Smooth muscle cell (in vitro differentiated cells): ENCODE measurements around the gene CELSR2. TPM values are rescaled to one million over a fixed set of nuclear protein-coding genes. Genes with fewer than 3 reads are reported as not detected.

Experiments used
- DNase-seq: peaks from one replicate; lab custom pipeline; 2025; ENCODE audit not compliant: unreplicated experiment; lab: John Stamatoyannopoulos, UW
- H2AFZ ChIP-seq: fragments of 200-600 bp; sonication (generic); 2 replicates; pipeline ENCODE4 v1.6.0; 2016; ENCODE audit warnings: antibody characterized with exemption, low read depth, mild to moderate bottlenecking
- H3F3A ChIP-seq: fragments of 200-600 bp; sonication (generic); 2 replicates; pipeline ENCODE4 v1.6.0; 2017; ENCODE audit warnings: antibody characterized with exemption, low read depth
- H3K27ac ChIP-seq: fragments of 200-600 bp; sonication (generic); 2 replicates; pipeline ENCODE4 v1.5.1; 2016; ENCODE audit warnings: low read depth, mild to moderate bottlenecking
- H3K27me3 ChIP-seq: fragments of 200-600 bp; sonication (generic); 2 replicates; pipeline ENCODE4 v1.6.1; 2016; ENCODE audit warnings: low read depth, mild to moderate bottlenecking
- H3K36me3 ChIP-seq: fragments of 200-600 bp; sonication (generic); 2 replicates; pipeline ENCODE4 v1.5.1; 2016; ENCODE audit warnings: low read depth
- H3K4me1 ChIP-seq: fragments of 200-600 bp; sonication (generic); 2 replicates; pipeline ENCODE4 v1.5.1; 2016; ENCODE audit warnings: low read depth
- H3K4me2 ChIP-seq: fragments of 200-600 bp; sonication (generic); 2 replicates; pipeline ENCODE4 v1.6.0; 2016; ENCODE audit warnings: mild to moderate bottlenecking
- H3K4me3 ChIP-seq: fragments of 200-600 bp; sonication (generic); 2 replicates; pipeline ENCODE4 v1.5.1; 2016; ENCODE audit warnings: mild to moderate bottlenecking
- H3K79me2 ChIP-seq: fragments of 200-600 bp; sonication (generic); 2 replicates; pipeline ENCODE4 v1.6.0; 2016; ENCODE audit warnings: low read depth, mild to moderate bottlenecking
- H3K9ac ChIP-seq: fragments of 200-600 bp; sonication (generic); 2 replicates; pipeline ENCODE4 v1.6.0; 2016; ENCODE audit warnings: low read depth
- H3K9me3 ChIP-seq: fragments of 200-600 bp; sonication (generic); replicated peaks from 2 replicates; pipeline ENCODE4 v1.5.1; 2016; ENCODE audit warnings: low read depth
- H4K20me1 ChIP-seq: fragments of 200-600 bp; sonication (generic); 2 replicates; pipeline ENCODE4 v1.6.0; 2016; ENCODE audit warnings: low read depth
- WGBS: methylation state at CpG from one replicate; pipeline ENCODE4 v1.1.7; 2016; ENCODE audit warnings: low lambda C conversion rate; 5-methylcytosine and 5-hydroxymethylcytosine counted together
- polyA plus RNA-seq: library from polyadenylated mRNA; unstranded; fragments of >200 nt; fragmentation: Nextera tagmentation; extraction: Ambion mirVana; gene quantifications from 2 replicates; pipeline ENCODE4 v1.2.1, GENCODE V29; 2016
- total RNA-seq: library from RNA; depleted of rRNA; stranded (reverse); fragments of >200 nt; gene quantifications from 2 replicates; pipeline ENCODE4 v1.2.3, GENCODE V29; 2014
- TF ChIP-seq, protein P1 (sequence below): fragments of 200-600 bp; sonication (generic); IDR thresholded peaks from 2 replicates; pipeline ENCODE4 v1.5.1; 2017; ENCODE audit warnings: borderline replicate concordance, mild to moderate bottlenecking, antibody characterized with exemption; ENCODE audit not compliant: insufficient read depth, poor library complexity, severe bottlenecking

CELSR2 gene
- total and polyA plus RNA-seq, 2 experiments from 2014 or later: 1.8 to 3.6 TPM

DNA sequence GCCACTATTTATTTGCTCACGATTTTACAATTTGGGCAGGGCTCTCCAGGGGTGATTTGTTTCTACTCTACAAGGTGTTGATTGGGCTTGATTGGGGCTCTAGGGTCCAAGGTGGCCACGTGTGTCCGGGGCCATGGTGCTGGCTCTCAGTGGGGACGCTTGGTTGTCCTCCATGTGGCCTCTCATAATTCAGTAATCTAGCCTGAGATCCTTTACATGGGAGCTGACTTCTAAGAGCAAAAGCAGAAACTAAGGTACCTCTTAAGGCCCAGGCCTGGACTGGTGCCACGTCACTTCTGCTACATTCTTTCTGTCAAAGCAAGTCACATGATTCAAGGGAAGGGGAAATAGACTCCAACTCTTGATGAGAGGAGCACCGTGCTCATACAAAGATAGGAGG is 41.7 kb downstream of the CELSR2 start:
- 92% methylated on average over 6 of the region's 6 CpGs for WGBS

DNA sequence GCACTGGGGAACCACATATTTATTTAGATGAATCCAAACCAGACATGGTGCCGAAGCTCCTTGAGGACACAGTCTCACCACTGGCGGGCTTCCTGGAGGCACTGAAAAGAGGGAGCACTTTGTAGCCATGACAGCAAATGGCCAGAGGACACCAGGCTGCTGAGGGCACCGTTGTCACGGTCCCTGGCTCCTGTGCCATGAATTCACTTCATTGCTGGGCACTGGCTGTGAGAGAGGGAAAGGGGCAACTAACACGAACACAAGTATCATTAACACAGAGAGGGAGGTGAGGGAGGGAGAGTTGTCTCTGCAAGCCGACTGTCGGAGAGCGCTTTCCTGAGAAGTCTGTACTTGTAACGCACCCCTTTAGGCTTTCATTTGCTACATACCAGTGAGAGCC is 43.0 kb downstream of the CELSR2 start:
- TF ChIP-seq, protein P1, sequence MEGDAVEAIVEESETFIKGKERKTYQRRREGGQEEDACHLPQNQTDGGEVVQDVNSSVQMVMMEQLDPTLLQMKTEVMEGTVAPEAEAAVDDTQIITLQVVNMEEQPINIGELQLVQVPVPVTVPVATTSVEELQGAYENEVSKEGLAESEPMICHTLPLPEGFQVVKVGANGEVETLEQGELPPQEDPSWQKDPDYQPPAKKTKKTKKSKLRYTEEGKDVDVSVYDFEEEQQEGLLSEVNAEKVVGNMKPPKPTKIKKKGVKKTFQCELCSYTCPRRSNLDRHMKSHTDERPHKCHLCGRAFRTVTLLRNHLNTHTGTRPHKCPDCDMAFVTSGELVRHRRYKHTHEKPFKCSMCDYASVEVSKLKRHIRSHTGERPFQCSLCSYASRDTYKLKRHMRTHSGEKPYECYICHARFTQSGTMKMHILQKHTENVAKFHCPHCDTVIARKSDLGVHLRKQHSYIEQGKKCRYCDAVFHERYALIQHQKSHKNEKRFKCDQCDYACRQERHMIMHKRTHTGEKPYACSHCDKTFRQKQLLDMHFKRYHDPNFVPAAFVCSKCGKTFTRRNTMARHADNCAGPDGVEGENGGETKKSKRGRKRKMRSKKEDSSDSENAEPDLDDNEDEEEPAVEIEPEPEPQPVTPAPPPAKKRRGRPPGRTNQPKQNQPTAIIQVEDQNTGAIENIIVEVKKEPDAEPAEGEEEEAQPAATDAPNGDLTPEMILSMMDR: no peak
- Histone ChIP-seq H3K4me3 (no peak overlapping the region), H3K4me2 (no peak overlapping the region), H3K36me3 (no peaks in the 10 kb centered on the region), H3K4me1 (no peaks in the 10 kb centered on the region), H3K27ac (peak overlapping the region; percentile 19), H2AFZ (no peak overlapping the region), H3F3A (no peaks in the 10 kb centered on the region), H3K27me3 (no peaks in the 10 kb centered on the region), H3K9ac (no peak overlapping the region), H3K79me2 (no peaks in the 10 kb centered on the region), H4K20me1 (no peaks in the 10 kb centered on the region), H3K9me3 (no peaks in the 10 kb centered on the region)
- WGBS: 70% methylated on average over 9 of the region's 9 CpGs
- no peak for DNase-seq

More for the DNA sequence above, 41.7 kb downstream of the CELSR2 start:
- Histone ChIP-seq H3K4me1 (no peaks in the 10 kb centered on the region), H3K36me3 (no peaks in the 10 kb centered on the region), H3K27ac (no peak overlapping the region), H3K9me3 (no peaks in the 10 kb centered on the region), H3K9ac (no peak overlapping the region), H3F3A (no peaks in the 10 kb centered on the region), H3K4me3 (no peak overlapping the region), H2AFZ (no peak overlapping the region), H4K20me1 (no peaks in the 10 kb centered on the region), H3K79me2 (no peaks in the 10 kb centered on the region), H3K4me2 (no peak overlapping the region), H3K27me3 (no peaks in the 10 kb centered on the region)
- DNase-seq: no peak
- TF ChIP-seq, protein P1: no peak

DNA sequence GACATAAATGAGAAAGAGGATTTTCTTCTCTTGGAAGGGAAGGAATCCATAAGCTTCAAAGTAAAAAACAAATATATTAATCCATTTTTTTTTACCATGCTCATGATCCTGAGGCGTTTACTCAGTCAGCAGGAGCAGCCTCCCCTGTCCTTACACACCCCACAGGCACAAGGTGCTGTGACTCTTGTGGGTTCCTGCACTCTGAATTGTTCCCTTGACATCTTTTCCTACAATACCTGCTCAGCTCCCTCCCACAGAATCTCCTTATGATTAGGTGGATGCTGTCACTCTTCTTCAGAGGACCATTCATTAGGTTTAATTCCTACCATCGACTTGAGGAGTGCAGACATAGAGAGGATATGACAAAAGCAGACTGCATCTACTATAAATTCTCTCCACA is 43.7 kb downstream of the CELSR2 start:
- no peak overlapping the region for H2AFZ ChIP-seq
- H3K9me3 ChIP-seq: no peaks in the 10 kb centered on the region
- no peaks in the 10 kb centered on the region for H3K36me3 ChIP-seq
- H3K27ac ChIP-seq: no peak overlapping the region
- TF ChIP-seq, protein P1: no peak
- H3K27me3 ChIP-seq: no peaks in the 10 kb centered on the region
- no peaks in the 10 kb centered on the region for H4K20me1 ChIP-seq
- WGBS: 74% methylated on average over 2 of the region's 2 CpGs
- no peaks in the 10 kb centered on the region for H3K4me1 ChIP-seq
- no peak for DNase-seq
- no peak overlapping the region for H3K4me2 ChIP-seq
- no peaks in the 10 kb centered on the region for H3K79me2 ChIP-seq
- no peak overlapping the region for H3K9ac ChIP-seq
- no peak overlapping the region for H3K4me3 ChIP-seq
- H3F3A ChIP-seq: no peaks in the 10 kb centered on the region

DNA sequence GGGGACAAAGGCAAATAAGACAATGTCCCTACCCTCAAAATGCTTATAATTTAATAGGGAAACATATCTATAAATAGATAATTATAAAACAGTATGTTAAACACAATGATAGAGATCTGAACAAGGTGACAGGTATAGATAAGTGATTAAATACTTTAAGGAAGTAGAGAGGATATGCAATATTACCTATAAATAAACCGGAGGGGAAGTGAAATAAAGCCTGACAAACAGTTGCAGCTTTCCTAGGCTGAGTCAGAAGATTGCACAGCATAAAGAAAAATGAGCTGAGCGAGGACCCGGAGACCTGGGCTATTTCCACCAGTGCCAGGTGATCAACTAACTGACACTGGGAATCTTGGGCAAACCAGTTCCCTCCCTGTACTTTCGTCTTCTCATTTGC is 45.1 kb downstream of the CELSR2 start:
- H2AFZ ChIP-seq: no peak overlapping the region
- DNase-seq: no peak
- H3K27ac ChIP-seq: peak overlapping the region; percentile 37
- H3K27me3 ChIP-seq: no peaks in the 10 kb centered on the region
- no peaks in the 10 kb centered on the region for H3K79me2 ChIP-seq
- no peak overlapping the region for H3K4me2 ChIP-seq
- TF ChIP-seq, protein P1: no peak
- no peaks in the 10 kb centered on the region for H4K20me1 ChIP-seq
- no peak overlapping the region for H3K9ac ChIP-seq
- 96% methylated on average over 4 of the region's 4 CpGs for WGBS
- H3F3A ChIP-seq: peaks cover 4% of the 10 kb centered on the region
- H3K4me3 ChIP-seq: no peak overlapping the region
- no peaks in the 10 kb centered on the region for H3K36me3 ChIP-seq
- no peaks in the 10 kb centered on the region for H3K4me1 ChIP-seq
- H3K9me3 ChIP-seq: no peaks in the 10 kb centered on the region
